HepG2 (cell line): ENCODE measurements around the gene DRAXIN. TPM values are rescaled to one million over a fixed set of nuclear protein-coding genes. Genes with fewer than 3 reads are reported as not detected.

Experiments used
- ATAC-seq: fragments of 200-7000 bp; cut with Tn5 transposase; 3 replicates; pipeline ENCODE4 v1.9.1; 2020; ENCODE audit warnings: mild to moderate bottlenecking, moderate library complexity
- BruUV-seq: library from RNA; stranded (reverse); fragments of 400-500 nt; replicated peaks from 2 replicates; lab custom pipeline; 2021; lab: Mats Ljungman, UMichigan
- CTCF ChIA-PET: fragments of 300-600 bp; formaldehyde crosslinking; extraction: SDS; loops from one replicate; lab custom pipeline; 2021; ENCODE audit warnings: low total read pairs, inconsistent platforms, low intra/inter-chr PET ratio; lab: Yijun Ruan, JAX
- POLR2A ChIA-PET: fragments of 350-600 bp; sonication (Branson Sonifier 250); formaldehyde crosslinking; loops from one replicate; lab custom pipeline; 2020; ENCODE audit warnings: antibody characterized with exemption, inconsistent platforms; lab: Yijun Ruan, JAX
- DNase-seq: peaks from one replicate; pipeline ENCODE4 v3.0.0-alpha.2; 2015; ENCODE audit warnings: low spot score
- FAIRE-seq: peaks from 3 replicates; lab custom pipeline; 2011; peaks lifted over from hg19 to GRCh38; lab: Jason Lieb, UNC
- H2AFZ ChIP-seq: one replicate; pipeline ENCODE4 v1.6.1; 2011; ENCODE audit warnings: low read length, inconsistent platforms
- H3K27ac ChIP-seq: fragments of 300-600 bp; 3 replicates; pipeline ENCODE4 v1.8.0; 2011; ENCODE audit warnings: mixed run types, mild to moderate bottlenecking, mixed read lengths, low read length, inconsistent platforms; ENCODE audit not compliant: insufficient read depth; ENCODE audit errors: extremely low read length
- H3K27me3 ChIP-seq, 2 experiments: fragments of 200-600 bp in 1 of 2; 2 replicates in 1 of 2; 3 replicates in 1 of 2; pipeline versions ENCODE4 v1.6.0 to v1.8.0; 2011; ENCODE audit warnings: low read length in 2 of 2, mild to moderate bottlenecking in 2 of 2, moderate library complexity in 2 of 2, inconsistent platforms in 1 of 2; ENCODE audit not compliant: insufficient read depth in 2 of 2, control insufficient read depth in 1 of 2
- H3K36me3 ChIP-seq, 2 experiments: fragments of 200-600 bp in 1 of 2; replicated peaks in 1 of 2; 2 replicates in 1 of 2; 3 replicates in 1 of 2; pipeline versions ENCODE4 v1.5.1 to v1.8.0; 2011; ENCODE audit warnings: low read length in 2 of 2, inconsistent platforms in 1 of 2; ENCODE audit not compliant: insufficient read depth in 2 of 2, control insufficient read depth in 1 of 2
- H3K4me1 ChIP-seq: 2 replicates; pipeline ENCODE4 v1.5.1; 2012; ENCODE audit warnings: low read length, inconsistent platforms; ENCODE audit not compliant: insufficient read depth
- H3K4me2 ChIP-seq: 2 replicates; pipeline ENCODE4 v1.6.0; 2011; ENCODE audit warnings: low read depth, low read length, inconsistent platforms
- H3K4me3 ChIP-seq, 3 experiments: fragments of 200-600 bp in 1 of 3; sonication (generic), shearing (Covaris generic) in 1 of 3; replicated peaks in 1 of 3; 2 replicates each; pipeline ENCODE4 v1.5.1; 2011 to 2016; ENCODE audit warnings: low read length in 3 of 3, inconsistent platforms in 2 of 3, low read depth in 2 of 3, mild to moderate bottlenecking in 2 of 3, control low read depth in 1 of 3, mixed read lengths in 1 of 3; ENCODE audit not compliant: insufficient read depth in 1 of 3
- H3K79me2 ChIP-seq: one replicate; pipeline ENCODE4 v1.6.1; 2011; ENCODE audit warnings: low read length, inconsistent platforms; ENCODE audit not compliant: insufficient read depth
- H3K9ac ChIP-seq: 2 replicates; pipeline ENCODE4 v1.6.0; 2011; ENCODE audit warnings: mild to moderate bottlenecking, low read depth, low read length, inconsistent platforms; ENCODE audit not compliant: insufficient read depth
- H3K9me3 ChIP-seq: 2 replicates; pipeline ENCODE4 v1.5.1; 2012; ENCODE audit warnings: mild to moderate bottlenecking, low read length
- H4K20me1 ChIP-seq: 2 replicates; pipeline ENCODE4 v1.6.0; 2011; ENCODE audit warnings: inconsistent platforms, mild to moderate bottlenecking, low read length, moderate library complexity; ENCODE audit not compliant: insufficient read depth
- ZNF101 ChIP-seq: sonication (generic); formaldehyde crosslinking; IDR thresholded peaks from 2 replicates; pipeline ENCODE4 v1.4.0; 2020; ENCODE audit warnings: mild to moderate bottlenecking, low read depth, missing genetic modification reagents, borderline replicate concordance
- WGBS: methylation state at CpG from one replicate; pipeline ENCODE4 v1.1.6; 2017; ENCODE audit warnings: low lambda C conversion rate; 5-methylcytosine and 5-hydroxymethylcytosine counted together
- in situ Hi-C: cut with HindIII; loops from 2 replicates; pipeline ENCODE4 v1.10.0; 2017; ENCODE audit warnings: low pct_unique_long_range_greater_than_20kb; ENCODE audit not compliant: extremely low pct_ligation_motif_present
- intact Hi-C: fragments of 100-400 bp; cut with micrococcal nuclease; formaldehyde crosslinking; loops from one replicate; pipeline ENCODE4 v1.10.0; 2022; ENCODE audit not compliant: unreplicated experiment
- polyA plus RNA-seq, 8 experiments: library from polyadenylated mRNA; depleted of rRNA in 3 of 8; stranded (reverse) in 7 of 8; unstranded in 1 of 8; fragments of >200 nt; fragmentation: Illumina TruSeq in 4 of 8; extraction: Trizol in 4 of 8; gene quantifications; 2 replicates each; pipeline versions ENCODE4 v1.2.1 to v1.2.3, GENCODE V29; 2011 to 2016; ENCODE audit warnings: low read depth in 4 of 8, missing spikeins in 1 of 8, mixed read lengths in 1 of 8; ENCODE audit not compliant: insufficient read depth in 1 of 8
- total RNA-seq, 5 experiments: library from RNA; depleted of rRNA; stranded (reverse); fragments of >200 nt; fragmentation: Illumina TruSeq; extraction: Trizol; gene quantifications; 2 replicates each; pipeline ENCODE4 v1.2.3, GENCODE V29; 2016; ENCODE audit warnings: low read depth in 1 of 5
- TF ChIP-seq, protein P1 (sequence below), 2 experiments: sonication (generic) in 1 of 2; formaldehyde crosslinking in 1 of 2; IDR thresholded peaks; 2 replicates each; pipeline versions ENCODE4 v1.6.1 to v1.9.0; 2014 to 2022; ENCODE audit warnings: antibody characterized with exemption in 1 of 2, borderline replicate concordance in 1 of 2, inconsistent platforms in 1 of 2, low read depth in 1 of 2, missing genetic modification reagents in 1 of 2
- TF ChIP-seq, protein P2 (sequence below): sonication (generic); formaldehyde crosslinking; IDR thresholded peaks from 2 replicates; pipeline ENCODE4 v1.4.0; 2020; ENCODE audit warnings: mild to moderate bottlenecking, missing genetic modification reagents

Gene DRAXIN
- total and polyA plus RNA-seq, 2 of the 13 experiments (the other 11 are each of a cell fraction or from before 2014, with no cell fraction given): 0.02 TPM; not detected in 1

DNA sequence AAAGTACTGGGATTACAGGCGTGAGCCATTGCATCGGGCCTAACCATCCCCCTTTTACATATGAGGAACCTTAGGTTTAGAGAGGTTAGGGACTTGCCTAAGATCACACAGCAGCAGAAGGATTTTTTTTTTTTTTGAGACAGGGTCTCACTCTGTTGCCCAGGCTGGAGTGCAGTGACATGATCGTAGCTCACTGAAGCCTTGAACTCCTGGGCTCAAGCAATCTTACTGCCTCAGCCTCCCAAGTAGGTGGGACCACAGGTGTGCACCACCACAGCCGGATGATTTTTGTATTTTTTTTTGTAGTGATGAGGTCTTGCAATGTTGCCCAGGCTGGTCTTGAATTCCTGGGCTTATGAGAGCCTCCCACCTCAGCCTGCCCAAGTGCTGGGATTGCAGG, 68.3 kb downstream of the DRAXIN start (continued):
- TF ChIP-seq, protein P1, sequence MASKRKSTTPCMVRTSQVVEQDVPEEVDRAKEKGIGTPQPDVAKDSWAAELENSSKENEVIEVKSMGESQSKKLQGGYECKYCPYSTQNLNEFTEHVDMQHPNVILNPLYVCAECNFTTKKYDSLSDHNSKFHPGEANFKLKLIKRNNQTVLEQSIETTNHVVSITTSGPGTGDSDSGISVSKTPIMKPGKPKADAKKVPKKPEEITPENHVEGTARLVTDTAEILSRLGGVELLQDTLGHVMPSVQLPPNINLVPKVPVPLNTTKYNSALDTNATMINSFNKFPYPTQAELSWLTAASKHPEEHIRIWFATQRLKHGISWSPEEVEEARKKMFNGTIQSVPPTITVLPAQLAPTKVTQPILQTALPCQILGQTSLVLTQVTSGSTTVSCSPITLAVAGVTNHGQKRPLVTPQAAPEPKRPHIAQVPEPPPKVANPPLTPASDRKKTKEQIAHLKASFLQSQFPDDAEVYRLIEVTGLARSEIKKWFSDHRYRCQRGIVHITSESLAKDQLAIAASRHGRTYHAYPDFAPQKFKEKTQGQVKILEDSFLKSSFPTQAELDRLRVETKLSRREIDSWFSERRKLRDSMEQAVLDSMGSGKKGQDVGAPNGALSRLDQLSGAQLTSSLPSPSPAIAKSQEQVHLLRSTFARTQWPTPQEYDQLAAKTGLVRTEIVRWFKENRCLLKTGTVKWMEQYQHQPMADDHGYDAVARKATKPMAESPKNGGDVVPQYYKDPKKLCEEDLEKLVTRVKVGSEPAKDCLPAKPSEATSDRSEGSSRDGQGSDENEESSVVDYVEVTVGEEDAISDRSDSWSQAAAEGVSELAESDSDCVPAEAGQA (IDR thresholded peaks at IDR 0.05; ENCODE audit: low read depth): no peak
- TF ChIP-seq, protein P1 (CRISPR knock-in tag; IDR thresholded peaks at IDR 0.05; ENCODE audit: borderline replicate concordance): no peak

DNA sequence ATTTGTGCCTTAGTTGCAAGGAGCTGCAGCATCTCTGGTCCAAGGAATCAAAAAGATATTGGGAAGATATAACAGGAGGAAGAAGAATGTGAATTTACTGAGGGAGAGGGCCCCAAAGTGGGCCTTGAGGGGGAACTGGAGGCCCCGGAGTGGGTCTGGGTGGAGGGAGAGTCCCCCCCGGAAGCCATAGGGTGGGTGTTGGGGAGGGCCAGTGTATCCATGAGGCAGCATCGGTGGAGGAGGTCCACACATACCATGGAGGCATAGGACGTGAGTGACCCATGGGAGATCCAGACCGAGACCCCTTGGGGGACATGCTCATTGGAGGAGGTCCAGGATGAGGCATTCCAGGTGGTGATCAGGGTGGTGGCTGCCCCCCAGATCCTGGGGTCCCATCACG, 69.8 kb downstream of the DRAXIN start:
- FAIRE-seq (no peak), DNase-seq (no peak), ATAC-seq (no peak)
- CTCF ChIA-PET: no interaction called here
- 0% methylated on average over 2 of the region's 6 CpGs for WGBS
- Histone ChIP-seq H3K4me3 (no peak overlapping the region), H3K36me3 (no peaks in the 10 kb centered on the region), H3K4me1 (0 out of 2 replicates have a peak, but pooled peaks cover 6% of the 10 kb centered on the region), H3K27me3 (peaks cover 10 to 38% of the 10 kb centered on the region in 2 experiments; a peak in 4 of 5 replicates), H3K9ac (no peak overlapping the region), H4K20me1 (no peaks in the 10 kb centered on the region), H3K4me2 (no peak overlapping the region), H2AFZ (no peak overlapping the region), H3K79me2 (no peaks in the 10 kb centered on the region), H3K27ac (no peak overlapping the region), H3K9me3 (no peaks in the 10 kb centered on the region)
- in situ Hi-C loops: no loop called here
- no TSS peak for BruUV-seq
- TF ChIP-seq, protein P2, sequence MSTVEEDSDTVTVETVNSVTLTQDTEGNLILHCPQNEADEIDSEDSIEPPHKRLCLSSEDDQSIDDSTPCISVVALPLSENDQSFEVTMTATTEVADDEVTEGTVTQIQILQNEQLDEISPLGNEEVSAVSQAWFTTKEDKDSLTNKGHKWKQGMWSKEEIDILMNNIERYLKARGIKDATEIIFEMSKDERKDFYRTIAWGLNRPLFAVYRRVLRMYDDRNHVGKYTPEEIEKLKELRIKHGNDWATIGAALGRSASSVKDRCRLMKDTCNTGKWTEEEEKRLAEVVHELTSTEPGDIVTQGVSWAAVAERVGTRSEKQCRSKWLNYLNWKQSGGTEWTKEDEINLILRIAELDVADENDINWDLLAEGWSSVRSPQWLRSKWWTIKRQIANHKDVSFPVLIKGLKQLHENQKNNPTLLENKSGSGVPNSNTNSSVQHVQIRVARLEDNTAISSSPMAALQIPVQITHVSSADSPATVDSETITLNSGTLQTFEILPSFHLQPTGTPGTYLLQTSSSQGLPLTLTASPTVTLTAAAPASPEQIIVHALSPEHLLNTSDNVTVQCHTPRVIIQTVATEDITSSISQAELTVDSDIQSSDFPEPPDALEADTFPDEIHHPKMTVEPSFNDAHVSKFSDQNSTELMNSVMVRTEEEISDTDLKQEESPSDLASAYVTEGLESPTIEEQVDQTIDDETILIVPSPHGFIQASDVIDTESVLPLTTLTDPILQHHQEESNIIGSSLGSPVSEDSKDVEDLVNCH (CRISPR knock-in tag): no peak
- TF ChIP-seq ZNF101 (CRISPR knock-in tag): no peak
- intact Hi-C loops: no loop called here
- POLR2A ChIA-PET: no interaction called here
